Measurements from ENCODE around the gene FOXN3. TPM values are rescaled to one million over a fixed set of nuclear protein-coding genes. Genes with fewer than 3 reads are reported as not detected.
A peak's percentile ranks its signal among the peaks of the same experiment; 100 is the strongest.
"Not testable (repeated sequence)": the region's sequence is repeated elsewhere in the genome, so short reads cannot be mapped to it uniquely, and the experiment has no call there.

Gene FOXN3
- total RNA-seq, 2 donors from 2014 or later = 141 to 150 TPM

DNA sequence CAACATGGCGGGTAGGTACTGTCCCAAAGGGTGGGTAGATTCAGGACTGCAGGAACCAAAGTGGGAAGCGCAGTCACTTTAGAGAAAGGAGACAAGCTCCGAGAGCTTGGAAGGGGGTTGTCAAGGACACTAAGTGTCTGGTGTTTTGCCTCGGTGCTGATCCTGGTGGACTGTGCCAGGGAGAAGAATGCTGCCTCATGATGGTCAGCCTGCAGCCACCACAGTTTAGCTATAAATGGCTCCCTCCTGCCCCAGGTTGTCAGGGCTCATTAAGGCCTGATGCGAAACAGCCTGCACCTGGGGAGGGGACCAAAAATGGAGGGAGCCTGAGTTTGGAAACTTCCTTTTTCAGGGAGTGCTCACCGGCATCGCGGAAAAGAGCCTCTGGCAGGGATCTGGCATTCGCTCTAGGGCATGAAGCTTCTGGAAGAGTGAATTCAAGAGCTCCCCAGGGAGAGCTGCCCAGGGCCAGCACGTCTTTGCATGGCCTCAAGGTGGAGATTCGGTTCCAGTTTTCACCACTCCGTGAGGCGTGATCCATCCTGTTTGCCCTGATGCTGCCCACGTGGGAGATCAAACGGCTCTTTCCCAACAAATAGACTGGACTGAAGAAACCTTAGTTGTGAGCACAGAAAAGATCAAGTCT lies 164.0 kb downstream of the FOXN3 start:
- no peak overlapping the region for H3K4me3 ChIP-seq
- peak overlapping the region in 1 of 2 donors; percentile 5 for H3K27ac ChIP-seq
- H3K9me3 ChIP-seq = no peaks in the 10 kb centered on the region
- TF ChIP-seq, protein P1, sequence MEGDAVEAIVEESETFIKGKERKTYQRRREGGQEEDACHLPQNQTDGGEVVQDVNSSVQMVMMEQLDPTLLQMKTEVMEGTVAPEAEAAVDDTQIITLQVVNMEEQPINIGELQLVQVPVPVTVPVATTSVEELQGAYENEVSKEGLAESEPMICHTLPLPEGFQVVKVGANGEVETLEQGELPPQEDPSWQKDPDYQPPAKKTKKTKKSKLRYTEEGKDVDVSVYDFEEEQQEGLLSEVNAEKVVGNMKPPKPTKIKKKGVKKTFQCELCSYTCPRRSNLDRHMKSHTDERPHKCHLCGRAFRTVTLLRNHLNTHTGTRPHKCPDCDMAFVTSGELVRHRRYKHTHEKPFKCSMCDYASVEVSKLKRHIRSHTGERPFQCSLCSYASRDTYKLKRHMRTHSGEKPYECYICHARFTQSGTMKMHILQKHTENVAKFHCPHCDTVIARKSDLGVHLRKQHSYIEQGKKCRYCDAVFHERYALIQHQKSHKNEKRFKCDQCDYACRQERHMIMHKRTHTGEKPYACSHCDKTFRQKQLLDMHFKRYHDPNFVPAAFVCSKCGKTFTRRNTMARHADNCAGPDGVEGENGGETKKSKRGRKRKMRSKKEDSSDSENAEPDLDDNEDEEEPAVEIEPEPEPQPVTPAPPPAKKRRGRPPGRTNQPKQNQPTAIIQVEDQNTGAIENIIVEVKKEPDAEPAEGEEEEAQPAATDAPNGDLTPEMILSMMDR (IDR thresholded peaks at IDR 0.05) = peak; percentile 33
- DNase-seq (ENCODE audit: low spot score) = no peak
- H3K4me1 ChIP-seq (ENCODE audit: control insufficient read depth in 1 of 2, low read depth in 2 of 2) = peaks cover 12 to 71% of the 10 kb centered on the region in 2 donors
- H3K36me3 ChIP-seq = no peaks in the 10 kb centered on the region
- H3K27me3 ChIP-seq (replicated peaks; ENCODE audit: insufficient read depth) = no peaks in the 10 kb centered on the region
- peak; percentile 73 for ATAC-seq (ENCODE audit: insufficient number of reproducible peaks, low FRiP score, low read depth)

DNA sequence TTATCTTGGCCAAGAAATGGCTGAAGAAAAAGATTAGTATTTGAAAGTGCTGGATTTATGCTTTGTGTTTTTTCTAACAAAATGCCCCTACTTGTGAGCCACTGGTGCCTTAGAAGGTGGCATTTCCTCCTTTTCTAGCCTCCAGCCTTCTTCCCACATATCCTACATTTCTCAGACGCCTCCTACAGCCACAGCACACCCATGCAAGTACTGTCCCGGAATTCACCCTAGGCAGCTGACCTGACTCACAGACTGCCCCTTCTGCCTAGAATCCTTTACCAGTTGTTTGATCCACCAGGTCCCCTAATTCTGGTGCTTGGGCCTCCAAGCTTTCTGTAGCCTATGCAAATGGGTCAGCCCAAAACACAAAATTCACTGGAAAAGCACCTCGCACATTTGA lies 166.0 kb downstream of the FOXN3 start:
- ATAC-seq (ENCODE audit: insufficient number of reproducible peaks, low FRiP score, low read depth) (no peak), DNase-seq (ENCODE audit: low spot score) (no peak)
- H3K4me1 ChIP-seq (ENCODE audit: control insufficient read depth in 1 of 2, low read depth in 2 of 2) = peaks cover 9 to 65% of the 10 kb centered on the region in 2 donors
- no peaks in the 10 kb centered on the region for H3K9me3 ChIP-seq
- H3K27ac ChIP-seq = no peak overlapping the region
- H3K27me3 ChIP-seq (replicated peaks; ENCODE audit: insufficient read depth) = no peaks in the 10 kb centered on the region
- TF ChIP-seq, protein P1 (IDR thresholded peaks at IDR 0.05) = no peak
- no peak overlapping the region for H3K4me3 ChIP-seq
- no peaks in the 10 kb centered on the region for H3K36me3 ChIP-seq

DNA sequence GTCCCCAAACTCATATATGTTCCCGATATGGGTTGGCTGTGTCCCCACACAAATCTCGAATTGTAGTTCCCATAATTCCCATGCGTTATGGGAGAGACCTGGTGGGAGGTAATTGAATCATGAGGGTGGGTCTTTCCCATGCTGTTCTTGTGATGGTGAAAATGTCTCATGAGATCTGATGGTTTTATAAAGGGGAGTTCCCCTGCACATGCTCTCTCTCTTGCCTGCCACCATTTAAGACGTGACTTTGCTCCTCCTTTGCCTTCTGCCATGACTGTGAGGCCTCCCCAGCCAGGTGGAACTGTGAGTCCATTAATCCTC lies 166.4 kb downstream of the FOXN3 start:
- H3K27me3 ChIP-seq (replicated peaks; ENCODE audit: insufficient read depth); H3K27ac ChIP-seq; H3K9me3 ChIP-seq; H3K36me3 ChIP-seq; DNase-seq (ENCODE audit: low spot score); ATAC-seq (ENCODE audit: insufficient number of reproducible peaks, low FRiP score, low read depth); H3K4me3 ChIP-seq: not testable (repeated sequence)
- H3K4me1 ChIP-seq (ENCODE audit: control insufficient read depth in 1 of 2, low read depth in 2 of 2) = peaks cover 9 to 60% of the 10 kb centered on the region in 2 donors

DNA sequence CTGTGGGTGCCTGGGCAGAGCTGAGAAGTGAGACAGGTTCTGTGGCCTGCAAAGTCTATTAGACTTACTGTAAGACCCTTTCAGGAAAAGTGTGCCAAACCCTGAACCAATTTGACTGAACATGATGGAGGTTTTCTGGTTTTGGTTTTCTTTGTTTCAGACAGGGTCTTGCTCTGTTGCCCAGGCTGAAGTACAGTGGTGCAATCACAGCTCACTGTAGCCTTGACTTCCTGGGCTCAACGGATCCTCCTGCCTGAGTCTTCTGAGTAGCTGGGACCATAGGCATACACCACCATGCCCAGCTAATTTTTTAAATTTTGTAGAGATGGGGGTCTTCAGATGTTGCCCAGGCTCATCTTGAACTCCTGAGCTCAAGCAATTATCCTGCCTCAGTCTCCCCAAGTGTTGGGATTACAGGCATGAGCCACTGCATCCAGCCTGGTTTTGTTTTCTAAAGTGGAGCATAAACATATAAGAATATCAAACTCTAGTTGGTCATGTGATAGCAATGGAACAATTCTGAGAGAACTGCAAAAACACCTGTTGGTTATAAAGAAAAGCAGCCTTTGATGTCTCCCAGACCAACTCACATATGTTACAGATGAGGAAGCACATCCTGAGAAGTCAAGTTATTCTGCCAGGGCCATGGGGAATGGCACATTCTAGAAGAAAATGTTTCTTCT lies 166.9 kb downstream of the FOXN3 start:
- DNase-seq (ENCODE audit: low spot score) (no peak), ATAC-seq (ENCODE audit: insufficient number of reproducible peaks, low FRiP score, low read depth) (no peak)
- TF ChIP-seq, protein P1 (IDR thresholded peaks at IDR 0.05) = no peak
- Histone ChIP-seq H3K27ac (no peak overlapping the region), H3K9me3 (no peaks in the 10 kb centered on the region), H3K36me3 (no peaks in the 10 kb centered on the region), H3K4me3 (no peak overlapping the region), H3K27me3 (replicated peaks; ENCODE audit: insufficient read depth) (no peaks in the 10 kb centered on the region), H3K4me1 (ENCODE audit: control insufficient read depth in 1 of 2, low read depth in 2 of 2) (peaks cover 9 to 56% of the 10 kb centered on the region in 2 donors)

DNA sequence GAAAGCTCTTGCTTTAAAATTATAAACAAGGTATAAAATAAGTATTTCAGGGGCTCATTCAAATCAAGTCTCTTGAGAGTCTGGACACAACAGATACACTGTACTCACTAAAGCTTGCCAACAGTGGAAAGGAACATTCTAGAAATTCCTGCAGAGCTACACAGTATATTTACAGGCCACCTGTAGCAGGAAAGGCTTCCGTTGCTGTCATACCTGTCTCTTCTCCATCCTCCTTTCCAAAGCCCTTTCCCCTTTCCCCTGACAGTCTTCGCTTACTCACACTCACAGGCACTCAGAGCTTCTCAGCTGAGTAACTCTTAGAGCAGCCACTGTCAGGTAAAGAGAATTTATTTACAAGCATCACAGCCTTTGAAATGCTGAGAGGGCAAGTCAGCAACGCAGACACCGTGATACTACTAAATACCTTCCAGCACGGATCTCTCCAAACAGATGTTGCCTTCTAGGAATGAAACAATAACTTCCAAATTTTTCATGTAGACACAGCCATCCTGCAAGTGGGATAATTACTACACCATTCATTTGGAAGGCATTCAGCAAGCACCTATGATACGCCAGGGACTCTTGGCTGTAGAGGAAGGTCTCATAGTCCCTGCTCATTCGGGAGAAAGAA lies 167.9 kb downstream of the FOXN3 start:
- DNase-seq (ENCODE audit: low spot score) (no peak), ATAC-seq (ENCODE audit: insufficient number of reproducible peaks, low FRiP score, low read depth) (no peak)
- Histone ChIP-seq H3K36me3 (no peaks in the 10 kb centered on the region), H3K27me3 (replicated peaks; ENCODE audit: insufficient read depth) (no peaks in the 10 kb centered on the region), H3K4me1 (ENCODE audit: control insufficient read depth in 1 of 2, low read depth in 2 of 2) (peaks cover 9 to 52% of the 10 kb centered on the region in 2 donors), H3K27ac (no peak overlapping the region), H3K4me3 (no peak overlapping the region), H3K9me3 (no peaks in the 10 kb centered on the region)
- TF ChIP-seq, protein P1 (IDR thresholded peaks at IDR 0.05) = no peak
